GM21360 (cell line): ENCODE data around the gene HAND1.

ENCODE experiments used
- ATAC-seq: cut with Tn5 transposase; IDR thresholded peaks from one replicate; pipeline ENCODE4 v1.9.1; 2021; ENCODE audit warnings: mild to moderate bottlenecking, moderate library complexity; ENCODE audit not compliant: unreplicated experiment

The HAND1 gene

DNA sequence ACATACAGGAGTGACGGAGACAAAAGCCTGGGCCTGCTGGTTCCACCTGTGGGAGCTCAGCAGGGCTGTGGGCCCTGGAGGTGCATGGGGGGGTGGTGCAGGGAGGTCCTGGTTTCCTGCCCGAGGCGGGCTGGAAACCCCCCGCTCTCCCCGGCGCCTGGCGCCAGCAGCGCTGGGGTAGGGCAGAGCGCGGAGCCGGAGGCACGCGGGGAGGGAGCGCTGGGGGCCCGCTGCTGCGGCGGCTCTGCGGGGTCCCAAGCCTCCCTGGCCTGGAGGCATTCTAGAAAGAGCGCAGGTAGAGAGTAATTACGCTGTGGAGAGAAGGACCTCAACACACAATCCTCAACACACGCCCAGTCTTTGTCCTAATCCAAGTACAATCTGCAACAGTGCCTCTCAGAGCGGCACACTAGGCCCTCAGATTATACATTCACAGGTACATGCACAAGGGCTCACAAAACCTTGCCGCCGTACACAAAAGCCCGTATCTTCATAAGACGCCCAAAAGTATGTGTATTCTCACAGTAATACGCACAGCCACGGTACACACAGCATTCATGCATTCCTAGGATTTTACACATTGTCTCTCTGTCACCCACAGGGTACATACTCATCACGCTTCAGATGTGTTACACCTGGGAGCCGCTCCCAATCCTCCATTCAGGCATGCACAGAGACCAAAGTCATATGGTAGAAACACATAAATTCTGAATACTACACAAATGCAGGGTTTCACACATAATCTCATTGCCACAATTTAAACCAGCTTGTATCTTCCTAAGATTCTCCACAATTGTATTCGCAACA is 2.1 kb upstream of the HAND1 start:
- ATAC-seq, result no peak

DNA sequence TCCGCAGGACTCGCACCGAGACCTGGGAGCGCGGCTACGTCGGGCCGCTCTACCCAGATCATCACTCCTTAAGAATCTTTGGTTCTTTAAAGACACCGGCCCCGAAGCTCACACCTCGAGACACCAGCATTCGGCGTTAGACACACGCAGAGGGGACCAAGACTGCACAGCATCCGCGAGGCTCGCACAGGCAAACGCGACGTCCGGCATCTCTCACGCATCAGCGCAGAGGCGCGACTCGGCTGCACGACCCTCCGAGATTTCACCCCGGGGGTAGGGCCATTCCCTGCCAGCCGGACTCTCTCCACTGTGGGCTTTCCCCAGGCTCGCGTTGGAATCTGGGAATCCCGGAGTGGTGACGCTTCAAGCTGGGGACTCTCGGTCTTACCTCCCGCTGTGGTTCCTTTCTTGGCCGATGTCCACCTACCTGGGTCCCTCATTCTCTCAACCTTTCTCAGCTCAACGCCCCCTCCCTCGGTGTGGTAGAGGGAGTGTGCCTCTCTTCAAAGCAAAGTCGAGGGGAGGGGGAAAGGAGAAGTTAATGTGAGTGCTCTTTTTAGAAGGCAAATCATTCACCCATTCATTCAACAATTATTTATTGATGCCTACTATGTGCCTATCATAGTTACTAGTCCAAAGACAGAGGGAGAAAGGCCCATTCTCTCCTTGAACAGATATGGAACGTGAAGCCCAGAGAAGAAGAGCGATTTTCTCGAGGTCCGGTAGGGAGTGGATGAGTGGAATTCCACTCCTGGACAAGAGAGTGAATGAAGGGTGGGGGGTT is 1.3 kb upstream of the HAND1 start:
- no peak for ATAC-seq

- no peak for ATAC-seq
Observed at GRCh38 chr5:154478752-154479159, 729 bp upstream of the HAND1 start.

DNA sequence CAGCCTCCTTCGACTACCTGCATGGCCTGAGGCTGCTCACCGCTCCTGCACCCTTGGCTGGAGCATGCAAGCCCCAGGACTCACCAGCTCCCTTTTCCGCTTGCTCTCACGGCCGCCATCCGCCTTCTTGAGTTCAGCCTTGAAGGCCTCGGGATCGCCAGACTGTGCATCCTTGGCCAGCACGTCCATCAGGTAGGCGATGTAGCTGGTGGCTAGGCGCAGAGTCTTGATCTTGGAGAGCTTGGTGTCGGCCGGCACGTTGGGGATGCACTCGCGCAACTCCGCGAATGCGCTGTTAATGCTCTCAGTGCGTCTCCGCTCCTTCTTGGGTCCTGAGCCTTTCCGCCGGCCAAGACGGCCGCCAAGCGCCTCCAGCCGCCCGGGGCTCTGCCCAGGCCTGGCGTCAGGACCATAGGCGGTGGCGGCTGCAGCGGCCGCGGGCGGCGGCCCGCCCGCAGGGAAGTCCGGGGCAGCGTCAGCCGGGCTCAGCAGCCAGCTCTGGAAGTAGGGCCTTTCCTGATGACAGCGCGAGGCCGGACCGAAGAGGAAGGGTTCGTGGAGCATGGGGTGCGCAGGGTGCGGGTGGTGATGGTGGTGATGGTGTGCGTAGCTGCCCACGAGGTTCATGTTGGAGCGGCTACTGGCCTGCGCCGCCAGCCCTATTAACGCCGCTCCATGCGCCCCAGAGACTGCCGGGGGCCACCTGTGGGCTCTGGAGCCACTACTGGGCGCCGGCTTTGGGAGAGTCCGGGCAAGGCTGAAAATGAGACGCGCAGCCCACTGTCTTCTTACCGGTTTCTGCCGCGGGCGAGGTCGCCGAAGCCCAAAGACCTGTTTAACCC is 424 bp downstream of the HAND1 start:
- no peak for ATAC-seq

DNA sequence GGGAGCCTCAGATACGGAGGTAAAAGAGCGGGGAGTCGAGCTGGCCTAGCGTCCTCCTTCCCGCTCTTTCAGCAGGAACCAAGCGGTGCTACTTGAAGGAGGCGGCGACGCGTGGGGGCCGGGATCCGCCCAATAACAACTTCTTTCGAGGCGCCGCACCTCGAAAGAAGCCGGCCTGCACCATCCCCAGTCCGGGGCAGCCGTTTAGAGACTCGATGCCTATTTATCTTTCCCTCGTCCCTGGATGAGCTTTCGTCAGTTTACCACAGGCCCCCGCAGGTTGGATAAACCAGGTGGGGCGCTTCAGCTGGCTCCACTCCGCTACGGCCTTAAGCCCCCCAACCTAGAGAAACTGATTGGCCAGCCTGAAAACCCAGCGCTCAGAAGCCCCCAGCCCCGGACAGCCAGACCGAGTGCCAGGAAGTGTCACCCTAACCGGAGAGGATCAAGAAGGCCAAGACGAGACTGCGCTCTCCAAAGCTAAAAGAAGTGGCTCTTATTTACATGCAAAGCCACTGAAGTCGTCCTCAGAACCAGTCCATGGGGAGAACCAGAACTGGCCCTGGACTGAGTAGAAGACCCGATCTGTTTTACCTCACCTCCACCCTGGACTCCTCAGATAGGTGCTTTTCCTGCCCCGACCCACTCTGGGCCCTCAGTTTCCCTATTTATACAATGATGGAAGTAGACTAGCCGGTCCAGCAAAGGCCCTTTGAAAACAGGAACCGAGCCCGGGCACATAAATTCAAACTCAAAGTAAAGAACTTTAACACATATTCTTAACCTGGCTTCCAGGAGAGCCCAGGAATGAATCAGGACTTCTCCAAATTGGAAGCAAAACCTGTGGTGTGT is 1.4 kb downstream of the HAND1 start:
- no peak for ATAC-seq

DNA sequence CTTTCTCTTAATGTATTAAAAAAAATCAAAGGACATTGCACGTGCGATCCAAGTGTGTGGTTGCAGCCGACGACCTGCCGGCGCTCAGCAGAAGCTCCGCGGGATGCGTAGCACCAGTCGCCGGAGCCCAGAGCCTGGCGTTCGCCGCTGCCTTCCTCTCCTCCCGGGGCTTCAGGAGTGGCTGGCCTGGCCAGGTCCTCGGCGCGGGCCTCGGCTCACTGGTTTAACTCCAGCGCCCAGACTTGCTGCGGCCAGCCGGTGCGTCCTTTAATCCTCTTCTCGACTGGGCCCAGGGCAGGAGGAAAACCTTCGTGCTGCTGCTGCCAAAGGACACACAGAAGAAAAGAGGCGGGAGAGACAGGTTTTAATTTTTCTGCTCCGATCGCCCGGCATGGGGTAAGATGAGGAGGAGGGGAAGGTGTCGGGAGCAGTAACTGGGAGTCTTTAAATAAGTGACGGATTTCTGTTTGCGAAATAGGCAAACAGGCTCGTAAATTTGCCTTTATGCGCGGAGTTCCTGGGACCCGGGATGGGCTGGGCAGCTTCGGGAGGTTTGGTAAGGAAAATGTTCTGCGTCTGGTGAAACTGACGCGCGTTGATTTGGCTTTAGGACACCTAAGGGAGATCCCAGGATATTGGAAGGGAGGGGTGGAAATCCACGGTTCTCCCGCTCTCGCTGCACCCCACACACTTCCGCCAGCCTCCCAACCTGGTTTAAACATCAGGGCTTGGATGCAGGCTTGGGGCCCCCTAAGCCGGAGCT is 2.3 kb downstream of the HAND1 start:
- ATAC-seq, result no peak

DNA sequence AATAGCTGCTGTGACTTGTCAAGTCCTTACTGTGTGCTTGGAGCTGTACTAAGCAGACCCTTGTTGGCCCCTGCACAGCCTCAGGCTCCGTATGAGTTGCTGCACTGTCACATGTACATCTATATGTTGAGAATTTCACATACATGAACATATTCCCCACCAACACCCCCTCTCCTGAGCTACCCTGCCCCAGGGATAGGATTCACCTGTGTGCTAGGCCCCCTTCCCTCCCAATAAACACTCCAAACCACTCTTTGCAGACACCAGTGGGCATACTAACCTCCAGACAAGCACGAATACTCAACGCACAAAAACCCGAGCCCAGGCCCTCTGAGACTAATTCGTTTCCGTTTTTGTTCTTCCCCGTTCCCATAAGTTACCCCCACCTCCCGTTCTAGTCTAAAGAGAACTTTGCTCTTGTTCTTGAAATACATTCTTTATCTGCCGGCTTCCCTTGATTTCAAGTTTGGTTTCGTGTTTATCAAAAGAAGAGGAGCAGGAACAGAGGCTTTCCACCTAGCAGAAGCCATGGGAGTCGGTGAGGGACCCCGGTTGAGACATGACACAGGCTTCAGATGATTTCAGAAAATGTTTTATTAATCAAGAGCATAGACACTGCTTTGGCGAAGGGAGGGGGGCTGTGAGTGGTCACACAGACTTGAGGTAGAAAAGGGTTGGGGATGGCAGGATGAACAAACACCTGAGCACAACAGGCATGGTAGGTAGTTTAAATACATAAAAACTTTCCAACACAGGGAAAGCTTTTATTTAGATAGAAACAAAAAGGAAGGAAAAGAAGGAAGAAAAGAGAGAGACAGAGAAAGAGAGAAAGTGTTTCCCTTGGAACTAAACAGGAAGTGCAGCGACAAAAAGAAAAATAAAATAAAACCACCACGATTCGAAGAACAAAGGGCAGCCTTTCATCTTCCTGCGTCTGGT is 3.4 kb downstream of the HAND1 start:
- no peak for ATAC-seq

GRCh38 chr5:154473581-154474283 is 4.3 kb downstream of the HAND1 start:
- ATAC-seq, result no peak

- ATAC-seq, result no peak
Observed at GRCh38 chr5:154472871-154473580, 5.0 kb downstream of the HAND1 start.

GRCh38 chr5:154470947-154471870 is 6.8 kb downstream of the HAND1 start:
- no peak for ATAC-seq

DNA sequence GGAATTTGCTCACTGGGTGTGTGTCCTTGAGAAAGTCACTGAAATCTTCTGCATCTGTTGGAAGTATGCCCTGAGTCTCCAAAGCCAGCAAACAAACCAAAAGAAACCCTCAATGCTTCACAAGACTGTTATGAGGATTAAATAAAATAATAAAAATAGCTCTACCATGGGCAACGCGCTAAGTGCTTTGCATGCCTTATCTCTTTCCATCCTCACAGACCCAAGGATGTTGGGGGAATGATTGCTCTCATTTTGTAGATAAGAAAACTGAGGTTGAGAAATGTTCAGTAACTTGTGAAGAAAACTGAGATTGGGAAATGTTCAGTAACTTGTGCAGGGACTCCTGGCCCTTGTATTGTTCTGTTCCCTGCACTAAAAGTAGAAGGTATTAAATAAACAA is 7.9 kb downstream of the HAND1 start:
- ATAC-seq, result no peak

DNA sequence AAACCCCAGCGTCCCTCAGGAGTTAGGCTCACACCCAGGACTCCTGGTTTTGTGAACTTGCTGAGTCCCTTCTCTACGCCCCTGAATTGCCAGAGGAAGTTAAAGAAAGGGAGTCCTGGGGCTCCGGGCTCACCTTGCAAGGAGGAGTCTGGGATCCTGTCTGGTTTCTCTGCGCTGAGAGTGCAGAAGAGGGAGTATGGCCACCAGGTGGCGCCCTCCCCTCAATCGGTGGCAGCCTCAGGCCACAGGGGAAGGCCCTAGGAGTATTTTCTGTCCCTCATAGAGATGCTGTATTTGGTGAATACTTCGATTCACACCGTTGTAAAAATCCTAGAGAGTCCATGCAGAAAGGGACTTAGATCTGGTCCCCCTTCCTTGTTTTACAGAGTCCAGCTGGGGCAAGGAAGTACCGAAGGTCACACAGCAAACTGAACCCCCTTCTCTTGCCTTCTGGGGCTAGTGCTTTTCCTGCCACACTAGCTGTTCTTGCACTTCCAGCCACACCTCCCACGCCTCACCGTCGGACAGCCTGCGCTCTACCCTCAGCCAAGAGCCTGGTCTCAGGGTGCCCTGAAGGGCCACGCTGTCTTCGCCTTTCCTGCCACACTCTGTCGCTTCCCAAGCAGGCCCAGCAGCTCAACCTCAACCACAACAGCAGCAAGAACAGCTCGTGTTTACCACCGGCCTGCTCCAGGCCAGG is 10.2 kb downstream of the HAND1 start:
- ATAC-seq, result peak; percentile 92

GRCh38 chr5:154466671-154467070 is 11.4 kb downstream of the HAND1 start:
- ATAC-seq, result no peak

GRCh38 chr5:154466147-154466546 is 11.9 kb downstream of the HAND1 start:
- ATAC-seq, result no peak

DNA sequence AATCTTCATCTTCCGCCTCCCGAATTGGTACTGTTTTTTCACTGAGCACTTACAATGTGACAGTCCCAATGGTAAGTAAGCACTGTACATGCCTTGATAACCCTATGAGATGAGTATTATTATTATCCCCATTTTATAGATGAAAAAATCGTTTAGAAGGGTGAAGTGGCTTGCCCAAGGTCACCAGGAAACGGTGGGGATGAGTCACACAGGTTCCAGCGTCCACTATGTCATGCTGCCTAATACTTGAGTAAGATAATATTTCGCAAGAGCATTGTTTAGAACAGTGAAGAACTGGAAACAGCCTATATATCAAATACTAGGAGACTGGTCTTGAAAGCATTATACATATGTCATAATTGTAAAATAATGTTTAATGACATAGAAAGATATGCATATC is 12.9 kb downstream of the HAND1 start:
- ATAC-seq, result no peak

DNA sequence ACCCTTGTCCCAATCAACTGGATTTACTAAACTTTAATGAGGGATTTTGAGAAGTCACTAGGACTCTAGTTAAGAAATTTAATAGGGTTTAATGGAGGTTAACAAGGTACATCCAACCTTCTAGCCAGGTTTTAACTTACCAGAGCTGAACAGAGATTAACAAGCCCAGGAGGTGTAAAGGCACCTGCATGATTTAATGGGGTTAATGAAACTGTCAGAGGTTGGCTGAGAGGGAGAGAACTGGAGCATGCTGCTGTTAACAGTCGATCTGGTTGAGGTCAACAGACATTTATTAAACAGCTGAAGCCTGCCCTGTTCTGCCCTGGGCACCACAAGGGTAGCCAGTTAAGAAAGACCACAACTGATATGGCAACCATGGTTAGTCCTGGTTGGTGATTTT is 13.6 kb downstream of the HAND1 start:
- ATAC-seq, result no peak
